ENCODE results near the gene TPD52L2.
"Not testable (repeated sequence)": the region's sequence is repeated elsewhere in the genome, so short reads cannot be mapped to it uniquely, and the experiment has no call there.

The TPD52L2 gene

GRCh38 chr20:63908008-63908682 lies 43.1 kb downstream of the TPD52L2 start:
- no peak overlapping the region for H3K4me3 ChIP-seq (ENCODE audit: low read depth, low read length)
- DNase-seq (ENCODE audit: low read depth) = no peak
- TF ChIP-seq CTCF (IDR thresholded peaks at IDR 0.05; ENCODE audit: low read depth, low read length, missing control alignments) = no peak
- in situ Hi-C loops (cut with HindIII; ENCODE audit: low sequenced_read_pairs) = no loop called here

- in situ Hi-C loops (cut with HindIII; ENCODE audit: low sequenced_read_pairs) = no loop called here
- DNase-seq (ENCODE audit: low read depth) = no peak
- no peak overlapping the region for H3K4me3 ChIP-seq (ENCODE audit: low read depth, low read length)
- no peak for TF ChIP-seq CTCF (IDR thresholded peaks at IDR 0.05; ENCODE audit: low read depth, low read length, missing control alignments)
Observed at GRCh38 chr20:63911176-63911575, 46.1 kb downstream of the TPD52L2 start.

GRCh38 chr20:63913768-63914167 lies 48.7 kb downstream of the TPD52L2 start:
- no peak overlapping the region for H3K4me3 ChIP-seq (ENCODE audit: low read depth, low read length)
- in situ Hi-C loops (cut with HindIII; ENCODE audit: low sequenced_read_pairs) = no loop called here
- TF ChIP-seq CTCF (IDR thresholded peaks at IDR 0.05; ENCODE audit: low read depth, low read length, missing control alignments) = no peak
- DNase-seq (ENCODE audit: low read depth) = no peak

GRCh38 chr20:63915471-63915870 lies 50.4 kb downstream of the TPD52L2 start:
- TF ChIP-seq CTCF (IDR thresholded peaks at IDR 0.05; ENCODE audit: low read depth, low read length, missing control alignments) = no peak
- no peak overlapping the region for H3K4me3 ChIP-seq (ENCODE audit: low read depth, low read length)
- in situ Hi-C loops (cut with HindIII; ENCODE audit: low sequenced_read_pairs) = no loop called here
- DNase-seq (ENCODE audit: low read depth) = no peak

GRCh38 chr20:63916371-63916939 lies 51.4 kb downstream of the TPD52L2 start:
- in situ Hi-C loops (cut with HindIII; ENCODE audit: low sequenced_read_pairs); H3K4me3 ChIP-seq (ENCODE audit: low read depth, low read length); DNase-seq (ENCODE audit: low read depth): not testable (repeated sequence)

- TF ChIP-seq CTCF (IDR thresholded peaks at IDR 0.05; ENCODE audit: low read depth, low read length, missing control alignments) = no peak
- in situ Hi-C loops (cut with HindIII; ENCODE audit: low sequenced_read_pairs) = no loop called here
- no peak for DNase-seq (ENCODE audit: low read depth)
- no peak overlapping the region for H3K4me3 ChIP-seq (ENCODE audit: low read depth, low read length)
Observed at GRCh38 chr20:63917811-63918210, 52.7 kb downstream of the TPD52L2 start.

- DNase-seq (ENCODE audit: low read depth) = no peak
- no peak overlapping the region for H3K4me3 ChIP-seq (ENCODE audit: low read depth, low read length)
- in situ Hi-C loops (cut with HindIII; ENCODE audit: low sequenced_read_pairs) = no loop called here
- no peak for TF ChIP-seq CTCF (IDR thresholded peaks at IDR 0.05; ENCODE audit: low read depth, low read length, missing control alignments)
Observed at GRCh38 chr20:63919130-63919529, 54.1 kb downstream of the TPD52L2 start.
